H1 (cell line): ENCODE measurements around the gene ARHGEF35. TPM values are rescaled to one million over a fixed set of nuclear protein-coding genes. Genes with fewer than 3 reads are reported as not detected.

Source experiments
- CTCF ChIA-PET: fragments of 300-600 bp; sonication (Branson Sonifier 250); formaldehyde crosslinking; loops from one replicate; lab custom pipeline; 2021; ENCODE audit not compliant: partially characterized antibody; lab: Charles Lee
- POLR2A ChIA-PET: fragments of 300-600 bp; sonication (Branson Sonifier 250); formaldehyde crosslinking; loops from one replicate; lab custom pipeline; 2021; ENCODE audit warnings: inconsistent platforms; ENCODE audit not compliant: partially characterized antibody; lab: Charles Lee
- DNase-seq, 2 experiments: peaks; one replicate each; pipeline versions ENCODE4 v3.0.0 to v3.0.0-alpha.2; 2010 to 2022; ENCODE audit warnings: low spot score in 2 of 2, low read depth in 1 of 2, mixed read lengths in 1 of 2
- FAIRE-seq: peaks from 2 replicates; lab custom pipeline; 2011; peaks lifted over from hg19 to GRCh38; lab: Jason Lieb, UNC
- H2AFZ ChIP-seq: 2 replicates; pipeline ENCODE4 v1.8.1; 2012; ENCODE audit warnings: low read length, inconsistent platforms
- H2AK5ac ChIP-seq: 2 replicates; pipeline ENCODE4 v1.6.1; 2013; ENCODE audit warnings: low read depth, low read length
- H2BK120ac ChIP-seq: replicated peaks from 2 replicates; pipeline ENCODE3; 2013; ENCODE audit warnings: low read depth, low read length, inconsistent platforms
- H2BK12ac ChIP-seq: 2 replicates; pipeline ENCODE4 v1.6.1; 2013; ENCODE audit warnings: low read depth, low read length
- H2BK15ac ChIP-seq: 2 replicates; pipeline ENCODE4 v1.6.1; 2013; ENCODE audit warnings: low read length
- H2BK20ac ChIP-seq: 2 replicates; pipeline ENCODE4 v1.6.1; 2013; ENCODE audit warnings: low read length
- H2BK5ac ChIP-seq: 2 replicates; pipeline ENCODE4 v1.6.1; 2013; ENCODE audit warnings: low read depth, low read length
- H3K14ac ChIP-seq: 2 replicates; pipeline ENCODE4 v1.6.1; 2013; ENCODE audit warnings: inconsistent platforms; ENCODE audit not compliant: insufficient read length
- H3K18ac ChIP-seq: 2 replicates; pipeline ENCODE4 v1.6.1; 2013; ENCODE audit warnings: low read length; ENCODE audit errors: extremely low read depth
- H3K23ac ChIP-seq: 2 replicates; pipeline ENCODE4 v1.6.1; 2013; ENCODE audit warnings: inconsistent platforms; ENCODE audit not compliant: insufficient read length
- H3K23me2 ChIP-seq: 2 replicates; pipeline ENCODE4 v1.6.1; 2013; ENCODE audit warnings: low read depth, low read length
- H3K27ac ChIP-seq: 2 replicates; pipeline ENCODE4 v1.6.1; 2011; ENCODE audit warnings: low read depth, low read length, inconsistent platforms
- H3K27me3 ChIP-seq, 4 experiments: replicated peaks in 1 of 4; 1 replicate in 1 of 4; 2 replicates in 3 of 4; pipeline versions ENCODE4 v1.6.1 to v1.8.1; 2011 to 2013; ENCODE audit warnings: low read length in 3 of 4, mild to moderate bottlenecking in 3 of 4, inconsistent platforms in 2 of 4, mixed read lengths in 2 of 4, moderate library complexity in 1 of 4; ENCODE audit not compliant: control insufficient read depth in 3 of 4, insufficient read depth in 3 of 4; ENCODE audit errors: extremely low read depth in 1 of 4
- H3K36me3 ChIP-seq, 4 experiments: 2 replicates each; pipeline versions ENCODE4 v1.6.1 to v1.8.1; 2011 to 2013; ENCODE audit warnings: mild to moderate bottlenecking in 4 of 4, low read length in 3 of 4, moderate library complexity in 2 of 4, control low read depth in 1 of 4, inconsistent platforms in 1 of 4; ENCODE audit not compliant: insufficient read depth in 4 of 4, control insufficient read depth in 2 of 4
- H3K4ac ChIP-seq: replicated peaks from 2 replicates; pipeline ENCODE3; 2013; ENCODE audit warnings: low read length, low read depth, mixed read lengths, inconsistent platforms; ENCODE audit not compliant: insufficient read length
- H3K4me1 ChIP-seq, 4 experiments: replicated peaks in 1 of 4; 1 replicate in 1 of 4; 2 replicates in 3 of 4; pipeline versions ENCODE4 v1.6.1 to v1.8.1; 2011 to 2013; ENCODE audit warnings: low read length in 3 of 4, inconsistent platforms in 2 of 4, mixed read lengths in 1 of 4; ENCODE audit not compliant: insufficient read depth in 4 of 4, control insufficient read depth in 3 of 4
- H3K4me2 ChIP-seq, 2 experiments: 2 replicates each; pipeline versions ENCODE4 v1.6.1 to v1.8.1; 2011 to 2013; ENCODE audit warnings: low read depth in 2 of 2, low read length in 2 of 2, control low read depth in 1 of 2, inconsistent platforms in 1 of 2, mild to moderate bottlenecking in 1 of 2; ENCODE audit not compliant: insufficient read depth in 1 of 2
- H3K4me3 ChIP-seq, 4 experiments: fragments of 200-600, 300-600 bp in 1 of 4; sonication (generic), shearing (Covaris generic), sonication (Bioruptor Twin) in 1 of 4; 2 replicates each; pipeline versions ENCODE4 v1.5.1 to v1.8.1; 2011 to 2016; ENCODE audit warnings: low read length in 4 of 4, low read depth in 3 of 4, control low read depth in 2 of 4, inconsistent platforms in 2 of 4, mild to moderate bottlenecking in 2 of 4, mixed read lengths in 1 of 4, moderate library complexity in 1 of 4; ENCODE audit not compliant: insufficient read depth in 2 of 4; ENCODE audit errors: extremely low read depth in 1 of 4
- H3K56ac ChIP-seq: replicated peaks from 2 replicates; pipeline ENCODE3; 2013; ENCODE audit warnings: low read depth, mild to moderate bottlenecking, mixed read lengths, low read length, inconsistent platforms; ENCODE audit not compliant: insufficient read length
- H3K79me1 ChIP-seq: 2 replicates; pipeline ENCODE4 v1.6.1; 2013; ENCODE audit warnings: low read depth, low read length, control low read depth
- H3K79me2 ChIP-seq, 2 experiments: 2 replicates each; pipeline versions ENCODE4 v1.6.1 to v1.8.1; 2012 to 2013; ENCODE audit warnings: low read length in 2 of 2, mild to moderate bottlenecking in 2 of 2, inconsistent platforms in 1 of 2; ENCODE audit not compliant: insufficient read depth in 2 of 2, control insufficient read depth in 1 of 2
- H3K9ac ChIP-seq, 4 experiments: replicated peaks in 1 of 4; 1 replicate in 1 of 4; 2 replicates in 3 of 4; pipeline versions ENCODE4 v1.6.1 to v1.8.1; 2011 to 2013; ENCODE audit warnings: low read depth in 3 of 4, low read length in 3 of 4, control low read depth in 2 of 4, mild to moderate bottlenecking in 2 of 4, moderate library complexity in 2 of 4, inconsistent platforms in 1 of 4; ENCODE audit errors: extremely low read depth in 1 of 4
- H3K9me3 ChIP-seq, 2 experiments: 2 replicates each; pipeline versions ENCODE4 v1.6.1 to v1.8.1; 2012 to 2013; ENCODE audit warnings: mild to moderate bottlenecking in 2 of 2, moderate library complexity in 2 of 2, control low read depth in 1 of 2, inconsistent platforms in 1 of 2, low read depth in 1 of 2, low read length in 1 of 2, mixed read lengths in 1 of 2; ENCODE audit not compliant: insufficient read depth in 2 of 2
- H4K20me1 ChIP-seq, 2 experiments: replicated peaks in 1 of 2; 2 replicates each; pipeline versions ENCODE3 to v1.8.1; 2011 to 2013; ENCODE audit warnings: inconsistent platforms in 2 of 2, low read length in 2 of 2, mild to moderate bottlenecking in 1 of 2; ENCODE audit not compliant: insufficient read depth in 2 of 2, control insufficient read depth in 1 of 2
- H4K5ac ChIP-seq: 2 replicates; pipeline ENCODE4 v1.6.1; 2013; ENCODE audit warnings: low read length, low read depth, mixed read lengths, inconsistent platforms; ENCODE audit not compliant: insufficient read length
- H4K8ac ChIP-seq: 2 replicates; pipeline ENCODE4 v1.8.0; 2013; ENCODE audit warnings: mild to moderate bottlenecking, moderate library complexity, low read length, inconsistent platforms; ENCODE audit not compliant: insufficient read depth; ENCODE audit errors: extremely low read depth
- H4K91ac ChIP-seq: replicated peaks from 2 replicates; pipeline ENCODE3; 2013; ENCODE audit warnings: low read length, mixed read lengths, inconsistent platforms; ENCODE audit not compliant: insufficient read length
- EGR1 ChIP-seq: IDR thresholded peaks from 2 replicates; pipeline ENCODE4 v1.6.1; 2011; ENCODE audit warnings: low read depth, low read length, borderline replicate concordance
- SAP30 ChIP-seq: fragments of 300-600 bp; sonication (generic); IDR thresholded peaks from 2 replicates; pipeline ENCODE4 v1.7.1; 2012; ENCODE audit warnings: low read length, moderate library complexity, mild to moderate bottlenecking, inconsistent platforms; ENCODE audit not compliant: insufficient read depth, insufficient replicate concordance
- WGBS, 2 experiments: shearing (Covaris generic) in 1 of 2; methylation state at CpG; one replicate each; pipeline versions ENCODE4 v1.1.6 to v1.1.7; 2013 to 2015; ENCODE audit warnings: low lambda C conversion rate in 2 of 2, mixed read lengths in 2 of 2, inconsistent platforms in 1 of 2, low coverage in 1 of 2, missing lambda C conversion rate in 1 of 2; ENCODE audit not compliant: insufficient replicate concordance in 2 of 2, insufficient coverage in 1 of 2, insufficient read length in 1 of 2; ENCODE audit errors: extremely low coverage in 1 of 2, missing lambda C conversion rate in 1 of 2; 5-methylcytosine and 5-hydroxymethylcytosine counted together
- polyA plus RNA-seq, 7 experiments: library from polyadenylated mRNA; depleted of rRNA in 3 of 7; stranded (reverse) in 5 of 7; unstranded in 2 of 7; fragments of >200 nt in 5 of 7; fragments of 200-250 nt in 2 of 7; gene quantifications; 1 replicate in 5 of 7; 2 replicates in 1 of 7; 4 replicates in 1 of 7; pipeline versions ENCODE4 v1.2.1 to v1.2.3, GENCODE V29; 2011 to 2013; ENCODE audit warnings: missing spikeins in 2 of 7, mixed read lengths in 2 of 7
- total RNA-seq: library from RNA; stranded (reverse); fragmentation: NEBNext Ultra II Directional; extraction: Animal tissue kit (Norgen Biotek cat#: 25700); gene quantifications from 2 replicates; pipeline ENCODE4 v1.2.1, GENCODE V29; 2021

Gene ARHGEF35
- total and polyA plus RNA-seq, 2 of the 8 experiments (the other 6 are each of a cell fraction or from before 2014, with no cell fraction given) = 1.3 to 11.8 TPM

DNA sequence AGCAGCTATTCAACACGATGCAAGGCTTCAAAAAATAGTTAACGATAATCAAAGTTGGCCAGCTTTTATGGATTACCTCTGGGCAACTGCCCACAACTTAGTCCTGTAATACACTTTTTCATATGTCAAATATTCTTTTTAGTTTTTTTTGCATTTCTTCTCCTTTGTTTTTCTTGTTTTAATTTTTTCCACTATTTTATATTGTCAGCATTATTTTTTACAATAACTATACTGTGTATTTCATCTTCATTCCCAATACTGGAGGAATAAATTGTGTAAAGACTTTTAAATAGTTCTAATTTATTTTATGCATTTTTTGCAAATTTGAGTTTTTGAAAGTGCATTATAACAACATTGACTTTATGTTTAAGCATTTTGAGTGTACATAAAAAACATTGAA lies 30.8 kb downstream of the ARHGEF35 start:
- H3K56ac ChIP-seq = no peak overlapping the region
- no peak overlapping the region for H3K4me2 ChIP-seq
- H4K8ac ChIP-seq = no peak overlapping the region
- DNase-seq (no peak), FAIRE-seq (no peak)
- H3K27ac ChIP-seq = no peak overlapping the region
- no peak overlapping the region for H3K23ac ChIP-seq
- no peak overlapping the region for H2BK120ac ChIP-seq
- H3K79me1 ChIP-seq = no peaks in the 10 kb centered on the region
- no peak overlapping the region for H2BK5ac ChIP-seq
- H3K14ac ChIP-seq = no peak overlapping the region
- H4K20me1 ChIP-seq = no peaks in the 10 kb centered on the region
- ChIA-PET CTCF (no interaction called here), POLR2A (no interaction called here)
- H4K5ac ChIP-seq = no peak overlapping the region
- no peaks in the 10 kb centered on the region for H3K23me2 ChIP-seq
- no peak overlapping the region for H2BK20ac ChIP-seq
- no peak overlapping the region for H3K9ac ChIP-seq
- 91% methylated on average over 2 of the region's 2 CpGs; no CpG with 5 or more reads in 1 of the 2 experiments for WGBS, 2 experiments
- no peak overlapping the region for H2BK12ac ChIP-seq
- no peak overlapping the region for H2AK5ac ChIP-seq
- H3K36me3 ChIP-seq = no peaks in the 10 kb centered on the region
- no peak overlapping the region for H2AFZ ChIP-seq
- TF ChIP-seq SAP30 = no peak
- no peak for TF ChIP-seq EGR1
- no peak overlapping the region for H2BK15ac ChIP-seq
- H3K4ac ChIP-seq = no peak overlapping the region
- H3K79me2 ChIP-seq = no peaks in the 10 kb centered on the region
- no peak overlapping the region for H3K18ac ChIP-seq
- H3K9me3 ChIP-seq = no peaks in the 10 kb centered on the region; a peak in 1 of 4 replicates
- H3K4me3 ChIP-seq = no peak overlapping the region
- no peaks in the 10 kb centered on the region for H3K27me3 ChIP-seq
- H4K91ac ChIP-seq = no peak overlapping the region
- H3K4me1 ChIP-seq = no peaks in the 10 kb centered on the region
